Measurements from ENCODE around the gene POLN. TPM values are rescaled to one million over a fixed set of nuclear protein-coding genes. Genes with fewer than 3 reads are reported as not detected.

The POLN gene
- total RNA-seq, 1 donor from 2014 or later: 2.2 TPM

DNA sequence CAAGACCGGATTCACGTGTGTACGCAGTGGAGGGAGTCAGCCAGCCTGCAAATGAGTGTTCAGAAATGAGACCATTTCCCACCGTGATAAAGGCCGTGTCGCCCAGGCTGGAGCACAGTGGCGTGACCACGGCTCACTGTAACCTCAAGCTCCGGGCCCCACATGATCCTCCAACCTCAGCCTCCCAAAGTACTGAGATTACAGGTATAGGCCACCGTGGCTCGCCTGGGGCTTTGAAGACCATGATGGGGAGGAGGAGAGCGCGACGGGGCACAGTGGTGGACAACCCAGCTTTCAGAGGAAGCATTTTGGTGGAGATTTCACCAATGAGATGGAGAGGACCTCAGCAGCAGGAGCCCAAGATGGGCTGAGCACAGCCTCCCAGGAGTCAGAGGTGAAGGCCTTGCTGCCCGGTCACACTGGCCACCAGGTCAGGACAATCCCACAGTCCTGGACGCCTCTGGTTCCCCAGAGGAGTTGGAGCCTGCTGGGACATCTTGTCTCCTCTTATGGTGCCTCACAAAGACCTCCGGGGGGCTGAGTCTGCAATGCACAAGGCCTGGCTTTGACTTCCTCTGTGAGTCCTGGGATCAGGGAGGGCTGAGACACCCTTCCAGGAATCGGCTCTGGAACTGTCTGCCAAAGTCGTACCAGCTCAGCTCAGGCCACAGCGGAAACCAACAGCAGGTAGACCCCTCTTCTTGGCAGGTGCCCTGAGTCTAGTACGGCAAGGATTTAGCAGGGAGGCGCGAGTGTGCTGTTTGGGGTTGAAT, 42.4 kb upstream of the POLN start:
- Histone ChIP-seq H3K4me3 (no peak overlapping the region), H3K4me1 (no peaks in the 10 kb centered on the region), H3K27me3 (ENCODE audit: low read depth) (no peaks in the 10 kb centered on the region), H3K27ac (no peak overlapping the region), H3K9me3 (no peaks in the 10 kb centered on the region), H3K36me3 (no peaks in the 10 kb centered on the region)
- ATAC-seq (no peak), DNase-seq (peak; percentile 22)
- TF ChIP-seq, protein P1, sequence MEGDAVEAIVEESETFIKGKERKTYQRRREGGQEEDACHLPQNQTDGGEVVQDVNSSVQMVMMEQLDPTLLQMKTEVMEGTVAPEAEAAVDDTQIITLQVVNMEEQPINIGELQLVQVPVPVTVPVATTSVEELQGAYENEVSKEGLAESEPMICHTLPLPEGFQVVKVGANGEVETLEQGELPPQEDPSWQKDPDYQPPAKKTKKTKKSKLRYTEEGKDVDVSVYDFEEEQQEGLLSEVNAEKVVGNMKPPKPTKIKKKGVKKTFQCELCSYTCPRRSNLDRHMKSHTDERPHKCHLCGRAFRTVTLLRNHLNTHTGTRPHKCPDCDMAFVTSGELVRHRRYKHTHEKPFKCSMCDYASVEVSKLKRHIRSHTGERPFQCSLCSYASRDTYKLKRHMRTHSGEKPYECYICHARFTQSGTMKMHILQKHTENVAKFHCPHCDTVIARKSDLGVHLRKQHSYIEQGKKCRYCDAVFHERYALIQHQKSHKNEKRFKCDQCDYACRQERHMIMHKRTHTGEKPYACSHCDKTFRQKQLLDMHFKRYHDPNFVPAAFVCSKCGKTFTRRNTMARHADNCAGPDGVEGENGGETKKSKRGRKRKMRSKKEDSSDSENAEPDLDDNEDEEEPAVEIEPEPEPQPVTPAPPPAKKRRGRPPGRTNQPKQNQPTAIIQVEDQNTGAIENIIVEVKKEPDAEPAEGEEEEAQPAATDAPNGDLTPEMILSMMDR (IDR thresholded peaks at IDR 0.05): no peak
- intact Hi-C loops (cut with DNase I): no loop called here

DNA sequence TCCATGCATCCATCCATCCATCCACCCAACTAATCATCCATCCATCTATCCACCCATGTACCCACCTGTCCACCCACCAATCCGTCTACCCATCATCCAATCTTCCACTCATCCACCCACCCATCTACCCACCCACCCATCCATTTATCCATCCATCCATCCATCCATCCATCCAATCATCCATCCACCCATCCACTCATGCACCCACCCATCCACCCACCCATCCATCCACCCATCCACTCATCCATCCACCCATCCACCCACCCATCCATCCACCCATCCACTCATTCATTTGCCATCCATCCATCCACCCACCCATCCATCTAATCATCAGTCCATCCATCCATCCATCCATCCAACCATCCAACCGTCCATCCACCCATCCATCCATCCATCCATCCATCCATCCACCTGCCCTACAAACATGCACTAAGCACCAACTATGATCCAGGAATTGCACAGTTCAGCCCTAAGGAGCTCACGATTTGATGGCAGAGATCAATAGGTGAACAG, 41.3 kb upstream of the POLN start:
- intact Hi-C loops (cut with DNase I): no loop called here
- DNase-seq (peak; percentile 2), ATAC-seq (no peak)
- Histone ChIP-seq H3K4me1 (no peaks in the 10 kb centered on the region), H3K27me3 (ENCODE audit: low read depth) (no peaks in the 10 kb centered on the region), H3K27ac (no peak overlapping the region), H3K36me3 (no peaks in the 10 kb centered on the region), H3K4me3 (no peak overlapping the region), H3K9me3 (no peaks in the 10 kb centered on the region)
- TF ChIP-seq, protein P1 (IDR thresholded peaks at IDR 0.05): no peak

DNA sequence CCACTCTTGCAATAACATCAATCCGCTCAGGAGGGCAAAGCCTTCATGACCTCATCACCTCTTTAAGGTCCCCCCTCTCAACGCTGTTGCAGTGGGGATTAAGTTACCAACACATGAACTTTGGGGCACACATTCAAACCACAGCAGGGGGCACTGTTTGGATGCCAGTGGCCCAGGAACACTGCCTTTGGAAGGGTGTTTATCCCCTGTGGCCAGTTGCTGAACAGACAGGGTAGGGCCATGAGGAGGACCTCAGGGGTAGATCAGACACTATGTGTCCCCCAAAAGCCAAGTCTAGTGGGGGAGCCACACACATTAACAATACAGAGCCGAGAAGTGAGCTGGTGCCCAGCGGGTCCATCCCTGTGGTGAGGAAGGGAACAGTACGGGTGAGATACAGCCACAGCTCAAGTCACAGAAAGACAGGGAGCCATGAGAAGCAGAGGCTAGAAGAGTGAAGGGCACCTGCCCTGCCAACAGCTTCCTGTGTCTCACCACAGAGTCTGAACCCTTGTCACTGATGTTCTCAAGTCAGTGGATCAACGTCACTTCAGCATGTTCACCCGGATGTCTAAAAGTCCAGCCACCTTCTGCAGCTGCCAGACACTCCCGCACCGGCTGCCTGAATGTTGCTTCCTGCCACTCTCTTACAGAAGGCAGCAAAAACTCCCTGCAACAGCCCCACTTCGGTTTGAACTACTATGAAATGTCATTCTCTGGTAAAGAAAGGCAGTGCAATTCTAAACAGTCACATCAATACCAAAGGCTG, 39.8 kb upstream of the POLN start:
- peak overlapping the region; percentile 33 for H3K27ac ChIP-seq
- no peaks in the 10 kb centered on the region for H3K4me1 ChIP-seq
- no peaks in the 10 kb centered on the region for H3K36me3 ChIP-seq
- H3K4me3 ChIP-seq: no peak overlapping the region
- H3K27me3 ChIP-seq (ENCODE audit: low read depth): no peaks in the 10 kb centered on the region
- ATAC-seq (peak; percentile 64 to 72), DNase-seq (no peak)
- H3K9me3 ChIP-seq: no peaks in the 10 kb centered on the region
- TF ChIP-seq, protein P1 (IDR thresholded peaks at IDR 0.05): no peak
- intact Hi-C loops (cut with DNase I): no loop called here

DNA sequence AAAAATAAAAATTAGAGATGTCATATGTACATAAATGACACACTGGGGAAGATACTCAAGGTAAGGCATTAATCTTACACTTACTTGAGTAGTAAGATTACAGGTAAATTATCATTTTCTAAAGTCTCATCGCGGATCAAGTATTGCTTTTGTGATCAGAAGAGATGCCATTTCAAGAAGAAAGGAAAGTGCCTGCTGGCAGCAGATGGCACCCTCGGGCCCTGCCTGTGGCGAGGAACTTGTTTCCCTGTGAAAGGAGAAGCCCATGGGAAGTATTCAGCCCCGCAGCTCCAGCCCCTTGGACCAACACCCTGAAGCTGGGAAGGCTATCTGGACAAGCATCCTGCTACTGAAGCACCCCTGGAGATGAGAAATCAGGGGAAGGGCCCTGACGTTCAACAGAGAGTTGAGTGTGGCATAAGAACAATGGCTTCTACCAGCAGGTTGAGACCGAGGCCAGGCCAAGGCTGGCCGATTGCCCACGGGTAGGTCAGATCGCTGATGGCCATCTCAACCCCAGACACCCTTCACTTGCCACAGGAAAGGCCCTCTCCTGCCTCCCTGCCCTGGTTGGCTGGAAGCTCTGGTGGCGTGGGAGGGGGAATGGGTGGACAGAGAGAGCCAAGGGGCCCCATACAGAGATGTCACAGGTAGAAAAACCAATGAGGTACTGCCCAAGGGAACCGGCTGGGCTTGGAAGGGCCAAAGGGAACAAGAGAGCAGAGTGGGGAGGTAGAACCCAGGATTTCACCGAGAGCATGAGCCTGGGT, 38.8 kb upstream of the POLN start:
- no peak for ATAC-seq

DNA sequence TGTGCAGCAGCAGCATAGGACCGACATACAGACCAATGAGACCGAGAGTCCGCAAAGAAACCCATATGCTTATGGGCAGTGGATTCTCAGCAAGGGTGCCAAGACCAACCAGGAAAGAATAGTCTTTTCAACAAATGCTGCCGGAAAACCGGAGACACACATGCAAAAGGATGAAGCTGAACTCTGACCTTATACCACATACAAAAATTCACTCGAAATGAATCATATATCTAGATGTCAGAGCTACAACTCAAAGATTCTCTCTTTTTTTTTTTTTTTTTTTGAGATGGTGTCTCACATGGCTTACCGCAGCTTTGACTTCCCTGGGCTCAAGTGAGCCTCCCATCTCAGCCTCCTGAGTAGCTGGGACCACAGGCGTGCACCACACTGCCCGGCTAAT, 36.0 kb upstream of the POLN start:
- intact Hi-C loops (cut with DNase I): no loop called here
- no peaks in the 10 kb centered on the region for H3K27me3 ChIP-seq (ENCODE audit: low read depth)
- H3K36me3 ChIP-seq: no peaks in the 10 kb centered on the region
- no peaks in the 10 kb centered on the region for H3K4me1 ChIP-seq
- H3K9me3 ChIP-seq: no peaks in the 10 kb centered on the region
- TF ChIP-seq, protein P1 (IDR thresholded peaks at IDR 0.05): no peak
- ATAC-seq (no peak), DNase-seq (no peak)
- H3K4me3 ChIP-seq: no peak overlapping the region
- H3K27ac ChIP-seq: no peak overlapping the region

More for the DNA sequence above, 38.8 kb upstream of the POLN start:
- Histone ChIP-seq H3K9me3 (no peaks in the 10 kb centered on the region), H3K4me1 (no peaks in the 10 kb centered on the region), H3K36me3 (no peaks in the 10 kb centered on the region), H3K27ac (peak overlapping the region; percentile 33), H3K27me3 (ENCODE audit: low read depth) (no peaks in the 10 kb centered on the region), H3K4me3 (no peak overlapping the region)
- intact Hi-C loops (cut with DNase I): no loop called here
- TF ChIP-seq, protein P1 (IDR thresholded peaks at IDR 0.05): no peak
- no peak for DNase-seq
